C4-2B (cell line): ENCODE measurements around the gene MED13L.

Experiments used
- CTCF ChIP-seq: fragments of 450-650 bp; conservative IDR thresholded peaks from 2 replicates; pipeline ENCODE4 v1.5.1; 2017; ENCODE audit warnings: mild to moderate bottlenecking
- ZFX ChIP-seq: fragments of 450-650 bp; IDR thresholded peaks from 2 replicates; pipeline ENCODE4 v1.6.1; 2017

GRCh38 chr12:115993737-115994136 is 283.8 kb downstream of the MED13L start:
- TF ChIP-seq CTCF (no peak), ZFX (no peak)
